KOPT-K1 (cell line): ENCODE data around the gene SNTB2.
A peak's percentile ranks its signal among the peaks of the same experiment; 100 is the strongest.
"Not testable (repeated sequence)": the region's sequence is repeated elsewhere in the genome, so short reads cannot be mapped to it uniquely, and the experiment has no call there.

ENCODE experiments used
- H3K27ac ChIP-seq: fragments of 200-600 bp; sonication (generic); 2 replicates; pipeline ENCODE4 v1.5.1; 2016; ENCODE audit warnings: antibody characterized with exemption, mild to moderate bottlenecking, low read depth, low read length; ENCODE audit not compliant: poor library complexity, severe bottlenecking
- H3K36me3 ChIP-seq: fragments of 200-600 bp; sonication (generic); 2 replicates; pipeline ENCODE4 v1.5.1; 2017; ENCODE audit warnings: antibody characterized with exemption, mild to moderate bottlenecking, low read length, moderate library complexity; ENCODE audit not compliant: insufficient read depth
- H3K9me3 ChIP-seq: fragments of 200-600 bp; sonication (generic); 2 replicates; pipeline ENCODE4 v1.5.1; 2017; ENCODE audit warnings: antibody characterized with exemption, low read length, mild to moderate bottlenecking; ENCODE audit not compliant: insufficient read depth, poor library complexity, severe bottlenecking

SNTB2 gene

GRCh38 chr16:69186642-69187445, at the start of gene SNTB2:
Gene SNTB2, plus strand, starts transcription at chr16:69187164. Its CDS starts 3 bp downstream, at chr16:69187167.
- H3K27ac ChIP-seq = peak within 1 kb of the TSS; percentile 72
- no peaks in the 10 kb centered on the region for H3K9me3 ChIP-seq
- H3K36me3 ChIP-seq = peaks cover 6% of the 10 kb centered on the region

GRCh38 chr16:69138608-69139007, 48.4 kb upstream of the SNTB2 start:
- H3K9me3 ChIP-seq = no peaks in the 10 kb centered on the region
- H3K36me3 ChIP-seq = peaks cover 97% of the 10 kb centered on the region
- no peak overlapping the region for H3K27ac ChIP-seq

- not testable (repeated sequence) for H3K27ac ChIP-seq, H3K9me3 ChIP-seq
- H3K36me3 ChIP-seq = peaks cover 97% of the 10 kb centered on the region
Observed at GRCh38 chr16:69139464-69139863, 47.5 kb upstream of the SNTB2 start.

- H3K9me3 ChIP-seq = no peaks in the 10 kb centered on the region
- H3K36me3 ChIP-seq = peaks cover 99% of the 10 kb centered on the region
- H3K27ac ChIP-seq = no peak overlapping the region
Observed at GRCh38 chr16:69141014-69141413, 46.0 kb upstream of the SNTB2 start.

GRCh38 chr16:69141936-69142335, 45.0 kb upstream of the SNTB2 start:
- Histone ChIP-seq H3K9me3 (no peaks in the 10 kb centered on the region), H3K27ac (no peak overlapping the region), H3K36me3 (peaks cover 99% of the 10 kb centered on the region)

- Histone ChIP-seq H3K9me3 (no peaks in the 10 kb centered on the region), H3K27ac (no peak overlapping the region), H3K36me3 (peaks cover 97% of the 10 kb centered on the region)
Observed at GRCh38 chr16:69143116-69143515, 43.8 kb upstream of the SNTB2 start.

- H3K36me3 ChIP-seq = peaks cover 97% of the 10 kb centered on the region
- no peaks in the 10 kb centered on the region for H3K9me3 ChIP-seq
- no peak overlapping the region for H3K27ac ChIP-seq
Observed at GRCh38 chr16:69145658-69146057, 41.3 kb upstream of the SNTB2 start.

- not testable (repeated sequence) for H3K27ac ChIP-seq, H3K9me3 ChIP-seq
- peaks cover 96% of the 10 kb centered on the region for H3K36me3 ChIP-seq
Observed at GRCh38 chr16:69149621-69150020, 37.3 kb upstream of the SNTB2 start.

GRCh38 chr16:69150146-69150865, 36.7 kb upstream of the SNTB2 start:
- H3K27ac ChIP-seq = no peak overlapping the region
- no peaks in the 10 kb centered on the region for H3K9me3 ChIP-seq
- peaks cover 96% of the 10 kb centered on the region for H3K36me3 ChIP-seq

- no peak overlapping the region for H3K27ac ChIP-seq
- H3K9me3 ChIP-seq = no peaks in the 10 kb centered on the region
- H3K36me3 ChIP-seq = peaks cover 98% of the 10 kb centered on the region
Observed at GRCh38 chr16:69157196-69157595, 29.8 kb upstream of the SNTB2 start.

GRCh38 chr16:69160192-69160591, 26.8 kb upstream of the SNTB2 start:
- Histone ChIP-seq H3K36me3 (peaks cover 100% of the 10 kb centered on the region), H3K27ac (no peak overlapping the region)

GRCh38 chr16:69165584-69165983, 21.4 kb upstream of the SNTB2 start:
- no peaks in the 10 kb centered on the region for H3K9me3 ChIP-seq
- H3K36me3 ChIP-seq = peaks cover 100% of the 10 kb centered on the region
- no peak overlapping the region for H3K27ac ChIP-seq

More at GRCh38 chr16:69160192-69160591, 26.8 kb upstream of the SNTB2 start:
- no peaks in the 10 kb centered on the region for H3K9me3 ChIP-seq

- H3K9me3 ChIP-seq = no peaks in the 10 kb centered on the region
- no peak overlapping the region for H3K27ac ChIP-seq
- H3K36me3 ChIP-seq = peaks cover 98% of the 10 kb centered on the region
Observed at GRCh38 chr16:69166221-69166833, 20.6 kb upstream of the SNTB2 start.

GRCh38 chr16:69166946-69167930, 19.7 kb upstream of the SNTB2 start:
- Histone ChIP-seq H3K36me3 (peaks cover 98% of the 10 kb centered on the region), H3K9me3 (no peaks in the 10 kb centered on the region), H3K27ac (no peak overlapping the region)
